DMS153 treated with DMSO at 0.1 percent for 48 hours (cell line): Measurements from ENCODE around the gene RAB14.

ENCODE experiments used
- DNase-seq: peaks from one replicate; lab custom pipeline; 2025; ENCODE audit not compliant: unreplicated experiment; lab: John Stamatoyannopoulos, UW

Gene RAB14

GRCh38 chr9:121220996-121221663 lies 19.5 kb upstream of the RAB14 start:
- no peak for DNase-seq

- no peak for DNase-seq
Observed at GRCh38 chr9:121219530-121219929, 17.9 kb upstream of the RAB14 start.

GRCh38 chr9:121218357-121219027 lies 16.8 kb upstream of the RAB14 start:
- no peak for DNase-seq

GRCh38 chr9:121217609-121218292 lies 16.1 kb upstream of the RAB14 start:
- DNase-seq = no peak

- no peak for DNase-seq
Observed at GRCh38 chr9:121216271-121216805, 14.7 kb upstream of the RAB14 start.

DNA sequence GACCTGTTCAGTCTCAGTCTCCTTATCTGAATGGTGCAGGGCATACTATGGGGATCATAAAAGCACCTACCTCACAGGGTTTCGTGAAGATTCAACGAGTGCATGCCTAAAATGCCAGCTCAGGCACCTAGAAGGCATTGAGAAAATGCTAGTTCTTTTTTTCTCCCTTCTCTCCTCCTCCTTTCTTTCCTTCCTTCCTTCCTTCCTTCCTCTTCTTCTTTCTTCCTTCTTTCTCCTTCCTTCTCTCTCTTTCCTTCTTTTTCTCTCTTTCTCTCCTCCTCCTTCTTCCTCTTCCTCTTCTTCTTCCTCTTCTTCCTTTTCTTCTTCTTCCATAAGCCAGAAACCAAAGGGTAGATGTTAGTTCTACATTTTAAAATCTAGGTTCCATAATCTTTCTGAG lies 12.3 kb upstream of the RAB14 start:
- DNase-seq = no peak

DNA sequence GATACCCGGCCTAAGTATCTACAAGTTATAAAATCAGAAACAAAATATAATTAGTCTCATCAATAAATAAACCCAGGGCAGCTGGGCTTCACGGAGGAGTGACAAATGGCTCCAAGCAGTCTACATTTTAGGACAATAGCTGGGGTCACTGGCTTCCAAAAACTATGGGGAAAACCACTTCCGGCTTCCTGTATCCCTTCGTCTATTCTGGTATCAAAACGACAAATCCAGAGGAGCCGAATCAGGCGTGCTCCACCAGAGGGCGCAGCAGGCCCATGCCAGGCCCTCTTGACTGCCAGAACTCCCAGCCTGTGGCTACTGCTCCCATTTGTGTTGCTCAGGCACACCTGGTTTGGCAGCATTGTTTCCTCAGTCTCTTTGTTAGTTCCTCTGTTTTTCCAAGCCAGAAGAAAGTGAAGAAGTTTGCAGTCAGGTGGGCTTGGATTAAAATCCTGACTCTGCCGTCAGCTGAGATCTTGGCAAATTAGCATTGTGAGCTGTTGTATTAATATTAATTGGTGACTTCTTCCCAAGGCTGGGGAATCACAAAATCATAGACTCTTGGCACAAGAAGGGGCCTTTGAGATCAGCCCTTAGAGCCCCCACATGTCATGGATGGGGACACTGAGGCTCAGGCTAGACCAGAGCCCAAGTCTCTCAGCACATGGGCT lies 11.6 kb upstream of the RAB14 start:
- peak; percentile 86 for DNase-seq

- no peak for DNase-seq
Observed at GRCh38 chr9:121210536-121210935, 8.9 kb upstream of the RAB14 start.

GRCh38 chr9:121207371-121207940 lies 5.8 kb upstream of the RAB14 start:
- DNase-seq = no peak

DNA sequence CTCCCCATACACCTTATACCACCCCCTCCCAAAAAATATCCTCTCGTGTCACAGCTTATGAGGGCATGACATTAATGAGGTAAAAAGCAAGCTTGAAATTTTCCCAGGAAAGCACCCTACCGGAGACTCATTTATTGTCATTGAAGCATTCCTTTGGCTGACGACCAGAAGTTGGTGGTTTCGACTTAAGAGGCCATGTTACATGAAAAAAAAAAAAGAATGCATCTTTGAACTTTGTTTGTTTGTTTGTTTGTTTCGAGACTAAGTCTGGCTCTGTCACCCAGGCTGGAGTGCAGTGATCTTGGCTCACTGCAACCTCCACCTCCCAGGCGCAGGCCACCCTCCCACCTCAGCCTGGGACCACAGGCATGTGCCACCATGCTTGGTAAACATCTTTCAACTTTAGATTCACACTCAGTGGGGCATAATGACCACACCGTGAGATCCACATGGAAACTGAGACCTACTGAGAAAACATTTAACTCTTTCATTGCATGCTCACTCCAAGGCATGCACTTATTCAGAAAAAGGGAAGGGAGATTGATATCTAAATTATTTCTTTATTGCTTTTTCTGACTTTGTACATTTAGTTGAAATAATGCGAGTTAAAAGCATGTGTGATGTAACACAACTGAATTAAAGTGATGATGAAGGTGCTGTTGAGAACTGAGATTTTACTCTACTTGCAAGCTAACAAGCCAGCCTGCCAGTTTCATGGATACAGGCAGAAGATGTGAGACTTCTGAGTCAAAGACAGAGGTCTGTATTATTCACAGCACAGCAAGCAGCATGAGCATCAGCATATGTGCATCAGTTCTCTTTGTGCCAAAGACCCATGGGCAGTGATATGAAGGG lies 5.1 kb upstream of the RAB14 start:
- no peak for DNase-seq

- no peak for DNase-seq
Observed at GRCh38 chr9:121204611-121205010, 2.9 kb upstream of the RAB14 start.

DNA sequence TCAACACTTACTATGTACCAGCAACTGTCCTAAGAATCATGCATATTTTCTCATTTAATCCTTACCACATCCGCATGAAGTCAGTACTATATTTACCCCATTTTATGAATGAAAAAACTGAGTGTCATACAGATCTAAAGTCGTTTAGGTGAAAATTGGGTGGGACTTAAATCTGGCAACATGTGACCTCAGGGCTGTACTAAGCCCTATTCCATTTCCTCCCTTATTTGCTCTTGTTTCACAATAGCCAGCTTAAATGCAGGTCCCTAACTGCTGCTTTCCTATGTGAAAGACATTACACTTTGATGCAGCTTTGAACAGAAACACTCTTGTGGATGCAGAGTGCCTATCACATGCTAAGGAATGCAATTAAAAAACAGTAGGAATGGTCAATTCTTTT lies 2.5 kb upstream of the RAB14 start:
- DNase-seq = no peak

GRCh38 chr9:121201045-121201737 lies 478 bp downstream of the RAB14 start:
- DNase-seq = no peak

DNA sequence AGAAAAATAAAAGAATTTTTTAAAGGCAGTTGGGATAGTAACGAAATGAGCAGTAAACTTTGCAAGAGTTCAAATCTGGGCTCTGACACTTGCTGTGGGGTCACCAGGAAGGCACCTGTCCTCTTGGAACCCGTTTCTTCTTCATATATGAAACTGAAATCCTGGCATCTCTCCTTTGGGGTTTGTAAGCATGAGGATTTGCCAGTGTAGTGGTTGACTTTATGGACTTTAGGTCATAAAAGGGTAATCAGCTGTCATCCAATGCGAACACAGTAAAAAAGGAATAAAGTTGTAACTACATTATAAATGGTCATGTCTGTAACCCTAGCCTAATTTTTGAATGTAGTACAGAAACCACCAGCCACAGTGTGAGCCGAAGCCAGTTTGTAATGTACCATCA lies 1.3 kb downstream of the RAB14 start:
- DNase-seq = no peak

GRCh38 chr9:121199921-121200320 lies 1.7 kb downstream of the RAB14 start:
- no peak for DNase-seq

DNA sequence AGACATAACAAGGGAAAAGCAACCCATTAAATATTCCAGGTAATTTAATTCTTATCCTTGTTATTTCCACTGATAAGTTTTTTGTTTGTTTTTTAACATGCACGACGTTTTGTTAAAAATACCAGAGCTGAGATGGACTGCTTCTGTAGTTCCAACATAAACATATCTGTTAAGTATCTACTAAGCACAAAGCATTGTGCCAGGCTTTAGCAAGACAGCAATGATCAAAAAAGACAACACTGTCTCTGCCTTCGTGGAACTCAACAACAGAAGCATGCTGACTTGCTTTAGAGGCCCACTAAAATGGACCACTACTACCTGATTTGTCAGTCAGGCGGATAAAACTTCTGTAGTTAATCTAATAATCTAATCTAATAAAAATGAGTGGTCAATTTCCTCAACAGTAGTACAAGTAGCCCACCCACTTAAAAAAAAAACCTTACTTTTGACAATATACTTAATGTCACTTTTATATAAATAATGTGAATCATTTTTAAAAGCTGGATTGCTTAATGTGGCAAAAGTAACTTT lies 3.1 kb downstream of the RAB14 start:
- DNase-seq = no peak

GRCh38 chr9:121197132-121197531 lies 4.5 kb downstream of the RAB14 start:
- no peak for DNase-seq

DNA sequence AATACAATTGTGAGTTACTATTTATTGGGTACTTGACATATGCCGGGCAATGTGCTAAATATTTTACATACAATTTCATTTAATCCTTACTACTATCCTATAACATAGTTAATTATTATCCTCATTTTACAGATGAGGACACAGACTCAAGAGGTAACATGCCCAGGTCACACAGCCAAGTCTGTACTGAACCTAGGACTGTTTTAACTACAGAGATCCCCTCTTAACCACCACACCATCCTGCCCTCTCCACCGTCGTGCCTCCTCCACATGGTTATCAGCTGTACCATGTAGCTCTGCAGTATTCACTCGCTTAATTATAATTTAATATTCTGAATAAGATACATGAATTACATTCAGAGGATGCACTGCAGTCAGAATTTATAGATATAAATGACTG lies 5.3 kb downstream of the RAB14 start:
- no peak for DNase-seq

- no peak for DNase-seq
Observed at GRCh38 chr9:121194730-121195129, 6.9 kb downstream of the RAB14 start.
